ENCODE measurements around the gene THAP4. TPM values are rescaled to one million over a fixed set of nuclear protein-coding genes. Genes with fewer than 3 reads are reported as not detected.
"Not testable (repeated sequence)": the region's sequence is repeated elsewhere in the genome, so short reads cannot be mapped to it uniquely, and the experiment has no call there.

Gene THAP4
- total RNA-seq, 1 donor: 43.4 TPM

GRCh38 chr2:241668839-241669238 lies 31.9 kb upstream of the THAP4 start:
- H3K9me3 ChIP-seq (ENCODE audit: low read depth, low read length): no peaks in the 10 kb centered on the region
- H2AFZ ChIP-seq (ENCODE audit: low read length): no peak overlapping the region
- H3K36me3 ChIP-seq (ENCODE audit: insufficient read depth, low read length): peaks cover 33% of the 10 kb centered on the region
- no peak for DNase-seq (ENCODE audit: insufficient read length, low spot score, missing footprints)
- no peaks in the 10 kb centered on the region for H3K79me2 ChIP-seq (ENCODE audit: insufficient read depth, low read length)
- H3K4me2 ChIP-seq (ENCODE audit: insufficient read depth, low read length): no peak overlapping the region
- H4K20me1 ChIP-seq (ENCODE audit: insufficient read depth, low read length): no peaks in the 10 kb centered on the region
- no peak overlapping the region for H3K27ac ChIP-seq (ENCODE audit: low read depth, low read length)
- no peak overlapping the region for H3K4me3 ChIP-seq (ENCODE audit: insufficient read depth, low read length)
- peaks cover 19% of the 10 kb centered on the region for H3K4me1 ChIP-seq (ENCODE audit: insufficient read depth, low read length)
- no peaks in the 10 kb centered on the region for H3K27me3 ChIP-seq (ENCODE audit: insufficient read depth, low read length)
- no peak for TF ChIP-seq CTCF (IDR thresholded peaks at IDR 0.05; ENCODE audit: extremely low read depth, low read depth, low read length)

GRCh38 chr2:241668354-241668753 lies 31.4 kb upstream of the THAP4 start:
- no peak for TF ChIP-seq CTCF (IDR thresholded peaks at IDR 0.05; ENCODE audit: extremely low read depth, low read depth, low read length)

GRCh38 chr2:241666627-241667400 lies 29.9 kb upstream of the THAP4 start:
- Histone ChIP-seq H3K36me3 (ENCODE audit: insufficient read depth, low read length) (peaks cover 28% of the 10 kb centered on the region), H3K9me3 (ENCODE audit: low read depth, low read length) (no peaks in the 10 kb centered on the region), H4K20me1 (ENCODE audit: insufficient read depth, low read length) (peaks cover under 1% of the 10 kb centered on the region), H3K4me3 (ENCODE audit: insufficient read depth, low read length) (no peak overlapping the region), H3K27ac (ENCODE audit: low read depth, low read length) (no peak overlapping the region), H3K79me2 (ENCODE audit: insufficient read depth, low read length) (no peaks in the 10 kb centered on the region), H2AFZ (ENCODE audit: low read length) (no peak overlapping the region), H3K4me2 (ENCODE audit: insufficient read depth, low read length) (no peak overlapping the region), H3K27me3 (ENCODE audit: insufficient read depth, low read length) (no peaks in the 10 kb centered on the region), H3K4me1 (ENCODE audit: insufficient read depth, low read length) (peaks cover 19% of the 10 kb centered on the region)
- TF ChIP-seq CTCF (IDR thresholded peaks at IDR 0.05; ENCODE audit: extremely low read depth, low read depth, low read length): no peak
- no peak for DNase-seq (ENCODE audit: insufficient read length, low spot score, missing footprints)

More at GRCh38 chr2:241668354-241668753, 31.4 kb upstream of the THAP4 start:
- peaks cover 33% of the 10 kb centered on the region for H3K36me3 ChIP-seq (ENCODE audit: insufficient read depth, low read length)
- peaks cover 19% of the 10 kb centered on the region for H3K4me1 ChIP-seq (ENCODE audit: insufficient read depth, low read length)
- no peaks in the 10 kb centered on the region for H3K9me3 ChIP-seq (ENCODE audit: low read depth, low read length)
- H3K27me3 ChIP-seq (ENCODE audit: insufficient read depth, low read length): no peaks in the 10 kb centered on the region
- no peak overlapping the region for H2AFZ ChIP-seq (ENCODE audit: low read length)
- no peaks in the 10 kb centered on the region for H3K79me2 ChIP-seq (ENCODE audit: insufficient read depth, low read length)
- no peaks in the 10 kb centered on the region for H4K20me1 ChIP-seq (ENCODE audit: insufficient read depth, low read length)
- no peak for DNase-seq (ENCODE audit: insufficient read length, low spot score, missing footprints)
- H3K4me3 ChIP-seq (ENCODE audit: insufficient read depth, low read length): no peak overlapping the region
- no peak overlapping the region for H3K27ac ChIP-seq (ENCODE audit: low read depth, low read length)
- H3K4me2 ChIP-seq (ENCODE audit: insufficient read depth, low read length): no peak overlapping the region

GRCh38 chr2:241665731-241666440 lies 28.9 kb upstream of the THAP4 start:
- Histone ChIP-seq H2AFZ (ENCODE audit: low read length) (no peak overlapping the region), H3K36me3 (ENCODE audit: insufficient read depth, low read length) (peaks cover 35% of the 10 kb centered on the region), H3K27me3 (ENCODE audit: insufficient read depth, low read length) (no peaks in the 10 kb centered on the region), H3K4me2 (ENCODE audit: insufficient read depth, low read length) (peak overlapping the region; percentile 90), H3K9me3 (ENCODE audit: low read depth, low read length) (no peaks in the 10 kb centered on the region), H3K4me3 (ENCODE audit: insufficient read depth, low read length) (peak overlapping the region; percentile 64), H3K79me2 (ENCODE audit: insufficient read depth, low read length) (no peaks in the 10 kb centered on the region), H4K20me1 (ENCODE audit: insufficient read depth, low read length) (peaks cover 6% of the 10 kb centered on the region), H3K4me1 (ENCODE audit: insufficient read depth, low read length) (peaks cover 19% of the 10 kb centered on the region), H3K27ac (ENCODE audit: low read depth, low read length) (peak overlapping the region; percentile 99)
- peak; percentile 92 for DNase-seq (ENCODE audit: insufficient read length, low spot score, missing footprints)
- no peak for TF ChIP-seq CTCF (IDR thresholded peaks at IDR 0.05; ENCODE audit: extremely low read depth, low read depth, low read length)

- H3K4me2 ChIP-seq (ENCODE audit: insufficient read depth, low read length); H3K9me3 ChIP-seq (ENCODE audit: low read depth, low read length); H3K79me2 ChIP-seq (ENCODE audit: insufficient read depth, low read length); H3K27me3 ChIP-seq (ENCODE audit: insufficient read depth, low read length); H3K27ac ChIP-seq (ENCODE audit: low read depth, low read length); DNase-seq (ENCODE audit: insufficient read length, low spot score, missing footprints); H4K20me1 ChIP-seq (ENCODE audit: insufficient read depth, low read length); H3K4me3 ChIP-seq (ENCODE audit: insufficient read depth, low read length); H2AFZ ChIP-seq (ENCODE audit: low read length): not testable (repeated sequence)
- Histone ChIP-seq H3K36me3 (ENCODE audit: insufficient read depth, low read length) (peaks cover 46% of the 10 kb centered on the region), H3K4me1 (ENCODE audit: insufficient read depth, low read length) (peaks cover 19% of the 10 kb centered on the region)
Measured at GRCh38 chr2:241662731-241663130, 25.8 kb upstream of the THAP4 start.

Measured in osteoblast (primary cell).